ENCODE data around the gene CYTH4.

The CYTH4 gene

DNA sequence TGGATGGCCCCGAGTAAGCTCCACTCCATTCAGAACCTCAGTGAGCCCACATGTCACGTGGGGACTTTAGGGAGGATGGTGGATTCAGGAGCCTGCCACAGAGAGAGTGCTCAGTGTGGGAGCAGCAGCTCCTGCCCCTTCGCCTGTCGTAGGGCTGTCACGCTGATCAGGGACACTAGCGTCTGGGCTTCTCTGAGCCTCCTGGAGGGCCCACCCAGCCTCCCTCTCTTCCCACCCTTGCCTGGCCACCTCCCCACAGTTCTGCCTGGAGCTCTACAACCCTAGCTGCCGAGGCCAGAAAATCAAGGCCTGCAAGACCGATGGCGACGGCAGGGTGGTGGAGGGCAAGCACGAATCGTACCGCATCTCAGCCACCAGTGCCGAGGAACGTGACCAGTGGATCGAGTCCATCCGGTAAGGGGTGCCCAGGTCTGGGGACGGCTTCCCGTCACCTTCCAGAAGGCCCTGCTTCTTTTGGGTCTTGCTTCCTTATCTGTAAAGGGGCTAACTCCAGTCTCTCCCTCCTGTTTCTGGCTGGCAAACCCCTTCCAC, 29.5 kb downstream of the CYTH4 start:
- Histone ChIP-seq H3K9me3 (replicated peaks in 1 of 2; ENCODE audit: control insufficient read depth in 2 of 2, insufficient read depth in 1 of 2, low read depth in 1 of 2, low read length in 2 of 2) (no peaks in the 10 kb centered on the region), H3K36me3 (replicated peaks in 1 of 2; ENCODE audit: control insufficient read depth in 2 of 2, insufficient read depth in 2 of 2, low read length in 2 of 2) (peaks cover 0 to 3% of the 10 kb centered on the region in 2 donors), H2AK5ac (ENCODE audit: low read depth, low read length) (peak overlapping the region; percentile 56), H3K27ac (replicated peaks; ENCODE audit: low read length) (no peak overlapping the region), H3K14ac (ENCODE audit: low read length) (peak overlapping the region; percentile 41), H3K4me3 (ENCODE audit: low read length in 2 of 2) (no peak overlapping the region), H3K18ac (ENCODE audit: low read length) (peak overlapping the region; percentile 39), H3K4ac (ENCODE audit: low read length) (no peak overlapping the region), H2BK120ac (ENCODE audit: low read depth, low read length) (no peak overlapping the region), H3K23ac (ENCODE audit: low read depth, low read length, poor library complexity) (peak overlapping the region; percentile 44), H2AFZ (ENCODE audit: low read length) (no peak overlapping the region), H3K4me2 (ENCODE audit: insufficient read depth, low read length, poor library complexity, severe bottlenecking) (no peak overlapping the region), H4K91ac (ENCODE audit: low read depth, low read length, poor library complexity) (peak overlapping the region; percentile 46), H3K79me1 (ENCODE audit: low read depth, low read length) (no peaks in the 10 kb centered on the region), H3K4me1 (ENCODE audit: control insufficient read depth in 2 of 2, insufficient read depth in 1 of 2, low read depth in 1 of 2, low read length in 2 of 2) (peaks cover 6 to 8% of the 10 kb centered on the region in 2 donors), H3K27me3 (ENCODE audit: control insufficient read depth in 3 of 3, insufficient read depth in 3 of 3, low read depth in 1 of 3, low read length in 3 of 3) (peaks cover 0 to 24% (median 0%) of the 10 kb centered on the region in 3 experiments), H2BK12ac (ENCODE audit: low read length) (no peak overlapping the region), H4K8ac (ENCODE audit: low read depth, low read length) (no peak overlapping the region), H2BK15ac (ENCODE audit: low read length) (peak overlapping the region; percentile 70), H2BK5ac (ENCODE audit: low read length) (peak overlapping the region; percentile 27), H3K9ac (ENCODE audit: low read depth, low read length, poor library complexity) (peak overlapping the region; percentile 47)
- DNase-seq (ENCODE audit: low spot score), result no peak
- WGBS, 2 donors (ENCODE audit: extremely low coverage in 2 of 2, insufficient read length in 2 of 2, insufficient replicate concordance in 1 of 2), result no CpG with 5 or more reads among the region's 19 CpGs

DNA sequence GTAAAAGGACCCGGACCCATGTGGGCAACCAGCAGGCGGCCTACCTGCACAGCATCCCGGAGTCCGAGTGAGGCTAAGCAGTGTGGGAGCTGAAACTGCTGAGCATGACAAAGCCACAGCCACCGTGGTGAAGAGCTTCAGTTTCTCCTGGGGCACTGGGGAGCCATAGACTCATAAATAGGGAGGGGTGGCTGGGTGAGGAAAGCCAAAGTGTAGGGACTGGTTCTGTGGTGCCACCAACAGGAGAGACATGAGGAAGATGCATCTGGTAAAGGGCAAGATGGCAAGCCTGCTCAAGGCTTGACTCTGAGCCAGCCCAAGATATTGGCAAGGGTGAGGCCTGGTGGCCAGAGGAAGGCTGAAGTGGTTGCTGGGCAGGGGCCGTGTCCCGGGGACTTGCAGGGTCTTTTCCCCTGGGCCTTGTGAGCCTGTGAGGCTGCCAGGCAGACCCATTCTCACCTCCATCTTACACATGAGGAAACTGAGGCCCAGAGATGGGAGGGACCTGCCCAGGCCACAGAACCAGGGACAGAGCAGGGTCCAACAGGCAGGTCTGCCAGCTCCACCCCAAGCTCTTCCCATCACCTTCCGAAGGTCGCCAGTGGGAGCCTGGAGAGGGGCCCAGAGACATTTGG, 30.4 kb downstream of the CYTH4 start:
- Histone ChIP-seq H4K8ac (ENCODE audit: low read depth, low read length) (no peak overlapping the region), H2BK120ac (ENCODE audit: low read depth, low read length) (no peak overlapping the region), H3K4me2 (ENCODE audit: insufficient read depth, low read length, poor library complexity, severe bottlenecking) (no peak overlapping the region), H2BK12ac (ENCODE audit: low read length) (no peak overlapping the region), H4K91ac (ENCODE audit: low read depth, low read length, poor library complexity) (no peak overlapping the region), H3K79me1 (ENCODE audit: low read depth, low read length) (no peaks in the 10 kb centered on the region), H3K4me3 (ENCODE audit: low read length in 2 of 2) (no peak overlapping the region), H3K4me1 (ENCODE audit: control insufficient read depth in 2 of 2, insufficient read depth in 1 of 2, low read depth in 1 of 2, low read length in 2 of 2) (peaks cover 1 to 4% of the 10 kb centered on the region in 2 donors), H3K18ac (ENCODE audit: low read length) (peak overlapping the region; percentile 8), H2AK5ac (ENCODE audit: low read depth, low read length) (peak overlapping the region; percentile 56), H3K14ac (ENCODE audit: low read length) (no peak overlapping the region), H3K23ac (ENCODE audit: low read depth, low read length, poor library complexity) (no peak overlapping the region), H3K9me3 (replicated peaks in 1 of 2; ENCODE audit: control insufficient read depth in 2 of 2, insufficient read depth in 1 of 2, low read depth in 1 of 2, low read length in 2 of 2) (no peaks in the 10 kb centered on the region), H2BK5ac (ENCODE audit: low read length) (peak overlapping the region; percentile 27), H3K27ac (replicated peaks; ENCODE audit: low read length) (no peak overlapping the region), H3K27me3 (ENCODE audit: control insufficient read depth in 3 of 3, insufficient read depth in 3 of 3, low read depth in 1 of 3, low read length in 3 of 3) (peaks cover 0 to 28% (median 0%) of the 10 kb centered on the region in 3 experiments), H3K9ac (ENCODE audit: low read depth, low read length, poor library complexity) (no peak overlapping the region), H3K4ac (ENCODE audit: low read length) (no peak overlapping the region), H3K36me3 (replicated peaks in 1 of 2; ENCODE audit: control insufficient read depth in 2 of 2, insufficient read depth in 2 of 2, low read length in 2 of 2) (peaks cover 0 to 3% of the 10 kb centered on the region in 2 donors), H2AFZ (ENCODE audit: low read length) (no peak overlapping the region), H2BK15ac (ENCODE audit: low read length) (no peak overlapping the region)
- WGBS, 2 donors (ENCODE audit: extremely low coverage in 2 of 2, insufficient read length in 2 of 2, insufficient replicate concordance in 1 of 2), result no CpG with 5 or more reads among the region's 9 CpGs
- no peak for DNase-seq (ENCODE audit: low spot score)

DNA sequence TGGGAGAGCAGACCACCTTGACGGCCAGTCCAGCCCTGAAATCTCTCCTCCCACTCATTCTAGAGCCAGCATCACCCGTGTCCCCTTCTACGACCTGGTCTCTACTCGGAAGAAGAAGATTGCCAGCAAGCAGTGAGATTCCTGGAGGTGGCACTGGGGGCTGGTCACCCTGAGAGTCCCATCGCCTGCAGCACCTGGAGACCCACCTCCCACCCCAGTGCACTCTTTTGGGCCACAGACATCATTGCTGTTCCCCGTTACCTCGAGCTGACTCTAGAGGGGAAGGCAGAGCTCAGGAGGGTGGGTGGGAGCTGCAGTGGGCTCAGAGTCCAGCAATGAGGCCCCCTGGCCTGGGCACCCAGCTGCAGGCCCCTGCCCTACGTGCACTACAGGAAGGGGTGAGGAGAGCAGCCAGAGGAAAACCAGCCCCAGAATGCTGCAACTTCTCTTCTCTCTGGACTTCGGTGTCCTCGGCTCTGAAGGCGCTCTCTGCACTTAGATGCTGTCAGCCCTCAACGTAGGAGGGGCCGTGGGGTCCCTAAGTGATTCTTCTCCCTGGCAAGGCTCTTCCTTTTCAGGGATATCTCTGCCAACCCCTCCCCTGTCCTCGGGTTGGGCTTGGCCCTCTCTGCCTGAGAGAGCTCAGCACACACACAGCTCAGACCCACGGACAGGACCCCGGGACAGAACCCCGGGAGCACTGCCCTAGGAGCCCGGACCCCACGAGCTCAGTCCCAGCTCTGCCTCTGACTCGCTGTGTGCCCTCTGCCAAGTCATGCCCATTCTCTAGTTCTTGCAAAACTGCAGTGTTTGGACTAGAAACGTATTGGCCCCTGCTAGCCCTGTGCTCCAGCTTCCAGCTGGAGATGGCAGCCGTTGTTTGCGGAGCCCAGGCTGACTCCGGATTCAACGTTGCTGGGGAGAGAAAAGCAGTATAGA, 31.3 kb downstream of the CYTH4 start:
- Histone ChIP-seq H2BK15ac (ENCODE audit: low read length) (peak overlapping the region; percentile 63), H3K9ac (ENCODE audit: low read depth, low read length, poor library complexity) (no peak overlapping the region), H3K79me1 (ENCODE audit: low read depth, low read length) (no peaks in the 10 kb centered on the region), H3K27ac (replicated peaks; ENCODE audit: low read length) (no peak overlapping the region), H3K4me3 (ENCODE audit: low read length in 2 of 2) (no peak overlapping the region), H3K14ac (ENCODE audit: low read length) (no peak overlapping the region), H3K23ac (ENCODE audit: low read depth, low read length, poor library complexity) (no peak overlapping the region), H2BK120ac (ENCODE audit: low read depth, low read length) (no peak overlapping the region), H4K91ac (ENCODE audit: low read depth, low read length, poor library complexity) (no peak overlapping the region), H2AK5ac (ENCODE audit: low read depth, low read length) (peak overlapping the region; percentile 71), H2AFZ (ENCODE audit: low read length) (no peak overlapping the region), H2BK5ac (ENCODE audit: low read length) (peak overlapping the region; percentile 59), H3K27me3 (ENCODE audit: control insufficient read depth in 3 of 3, insufficient read depth in 3 of 3, low read depth in 1 of 3, low read length in 3 of 3) (peaks cover 0 to 37% (median 0%) of the 10 kb centered on the region in 3 experiments), H4K8ac (ENCODE audit: low read depth, low read length) (no peak overlapping the region), H3K36me3 (replicated peaks in 1 of 2; ENCODE audit: control insufficient read depth in 2 of 2, insufficient read depth in 2 of 2, low read length in 2 of 2) (no peaks in the 10 kb centered on the region), H3K4me1 (ENCODE audit: control insufficient read depth in 2 of 2, insufficient read depth in 1 of 2, low read depth in 1 of 2, low read length in 2 of 2) (peaks cover 0 to 3% of the 10 kb centered on the region in 2 donors), H3K9me3 (replicated peaks in 1 of 2; ENCODE audit: control insufficient read depth in 2 of 2, insufficient read depth in 1 of 2, low read depth in 1 of 2, low read length in 2 of 2) (no peaks in the 10 kb centered on the region), H3K18ac (ENCODE audit: low read length) (peak overlapping the region; percentile 39), H2BK12ac (ENCODE audit: low read length) (peak overlapping the region; percentile 6), H3K4me2 (ENCODE audit: insufficient read depth, low read length, poor library complexity, severe bottlenecking) (no peak overlapping the region), H3K4ac (ENCODE audit: low read length) (no peak overlapping the region)
- WGBS, 2 donors (ENCODE audit: extremely low coverage in 2 of 2, insufficient read length in 2 of 2, insufficient replicate concordance in 1 of 2), result no CpG with 5 or more reads among the region's 25 CpGs
- DNase-seq (ENCODE audit: low spot score), result no peak
